ENCODE measurements around the gene TNP2. TPM values are rescaled to one million over a fixed set of nuclear protein-coding genes. Genes with fewer than 3 reads are reported as not detected.

TNP2 gene
- total RNA-seq (ENCODE audit: low replicate concordance), result not detected in 2 replicates

DNA sequence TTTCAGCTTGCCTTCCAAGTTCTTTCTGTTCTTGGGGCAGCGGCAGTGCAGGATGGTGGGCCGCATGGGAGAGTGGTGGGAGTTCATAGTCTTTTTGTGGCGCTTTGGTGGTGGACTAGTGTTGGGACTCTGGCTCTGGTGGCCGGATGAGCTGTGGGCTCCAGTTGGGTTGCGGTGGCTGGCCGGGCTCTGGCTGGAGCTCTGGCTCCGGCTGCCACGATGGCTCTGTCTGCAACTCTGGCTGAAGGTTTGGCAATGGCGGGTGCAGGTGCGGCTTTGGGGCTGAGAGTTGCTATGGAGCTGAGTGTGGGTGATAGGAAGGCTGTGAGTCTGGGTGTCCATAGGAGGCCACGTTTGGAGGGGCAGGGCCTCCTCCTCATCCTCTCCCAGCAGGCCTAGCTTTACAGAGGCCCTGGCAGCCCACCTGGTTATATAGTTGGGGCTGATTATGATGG, at the start of gene TNP2:
Gene TNP2 (minus strand): TSS at position 405 of the 455 bp plus-strand sequence. CDS start 63 bp downstream, at position 342.
- no peak for DNase-seq (ENCODE audit: low read depth)
- no peak within 1 kb of the TSS for H3K4me3 ChIP-seq (ENCODE audit: low read depth, low read length)
- TF ChIP-seq, protein P1, sequence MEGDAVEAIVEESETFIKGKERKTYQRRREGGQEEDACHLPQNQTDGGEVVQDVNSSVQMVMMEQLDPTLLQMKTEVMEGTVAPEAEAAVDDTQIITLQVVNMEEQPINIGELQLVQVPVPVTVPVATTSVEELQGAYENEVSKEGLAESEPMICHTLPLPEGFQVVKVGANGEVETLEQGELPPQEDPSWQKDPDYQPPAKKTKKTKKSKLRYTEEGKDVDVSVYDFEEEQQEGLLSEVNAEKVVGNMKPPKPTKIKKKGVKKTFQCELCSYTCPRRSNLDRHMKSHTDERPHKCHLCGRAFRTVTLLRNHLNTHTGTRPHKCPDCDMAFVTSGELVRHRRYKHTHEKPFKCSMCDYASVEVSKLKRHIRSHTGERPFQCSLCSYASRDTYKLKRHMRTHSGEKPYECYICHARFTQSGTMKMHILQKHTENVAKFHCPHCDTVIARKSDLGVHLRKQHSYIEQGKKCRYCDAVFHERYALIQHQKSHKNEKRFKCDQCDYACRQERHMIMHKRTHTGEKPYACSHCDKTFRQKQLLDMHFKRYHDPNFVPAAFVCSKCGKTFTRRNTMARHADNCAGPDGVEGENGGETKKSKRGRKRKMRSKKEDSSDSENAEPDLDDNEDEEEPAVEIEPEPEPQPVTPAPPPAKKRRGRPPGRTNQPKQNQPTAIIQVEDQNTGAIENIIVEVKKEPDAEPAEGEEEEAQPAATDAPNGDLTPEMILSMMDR (IDR thresholded peaks at IDR 0.05; ENCODE audit: insufficient read depth, low read length), result no peak

DNA sequence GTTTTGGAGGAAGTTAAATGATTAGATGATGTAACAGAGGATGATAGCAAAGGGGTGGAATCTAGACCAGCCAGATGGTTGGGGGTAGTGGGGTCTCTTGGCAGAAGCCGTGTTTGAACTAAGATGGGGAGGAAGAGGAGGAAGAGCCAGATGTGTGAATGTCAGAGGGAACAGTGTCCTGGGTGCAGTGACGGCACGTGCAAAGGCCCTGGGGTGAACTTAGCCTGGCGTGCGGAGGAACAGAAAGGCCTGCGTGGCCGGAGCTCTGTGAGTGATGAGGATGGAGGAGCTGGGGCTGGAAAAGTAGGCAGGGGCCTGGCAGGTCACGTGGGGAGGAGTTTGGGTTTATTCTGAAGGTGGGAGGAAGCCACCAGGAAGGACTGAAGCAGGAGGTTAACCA, 49.7 kb upstream of the TNP2 start:
- no peak for DNase-seq (ENCODE audit: low read depth)
- TF ChIP-seq, protein P1 (IDR thresholded peaks at IDR 0.05; ENCODE audit: insufficient read depth, low read length), result no peak
- H3K4me3 ChIP-seq (ENCODE audit: low read depth, low read length), result no peak overlapping the region

DNA sequence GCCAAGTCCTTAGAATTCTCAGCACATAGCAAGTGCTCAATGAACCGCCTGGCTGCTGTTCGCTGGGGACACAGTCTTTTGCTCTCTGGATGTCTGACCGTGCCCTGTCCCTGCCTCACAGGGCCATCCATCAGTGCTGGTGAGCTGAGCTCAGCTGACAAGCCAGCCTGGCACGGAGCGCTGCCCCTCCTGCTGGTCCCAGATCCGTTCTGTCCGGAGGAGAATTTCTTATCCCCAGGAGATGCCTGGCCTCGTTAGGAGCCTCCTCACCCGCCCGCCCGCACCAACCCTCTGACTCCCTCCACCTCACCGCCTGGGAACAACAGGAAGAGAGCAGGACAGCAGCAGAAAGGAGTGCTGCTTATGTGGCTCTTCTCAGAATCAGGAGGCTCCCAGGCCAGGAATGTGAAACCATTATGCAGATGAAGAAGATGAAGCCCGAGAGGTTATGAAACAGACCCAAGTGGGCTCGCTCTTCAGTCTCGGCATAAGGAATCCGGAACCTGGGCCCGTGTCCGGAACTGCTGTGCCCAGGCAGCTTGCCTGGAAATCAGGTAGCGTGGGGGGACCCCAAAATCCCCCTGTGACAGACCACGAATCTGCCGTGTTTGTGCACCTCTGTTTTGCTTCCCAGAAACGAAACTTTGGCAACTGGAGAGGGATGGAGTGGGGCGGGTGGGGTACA, 47.3 kb upstream of the TNP2 start:
- no peak overlapping the region for H3K4me3 ChIP-seq (ENCODE audit: low read depth, low read length)
- no peak for DNase-seq (ENCODE audit: low read depth)
- TF ChIP-seq, protein P1 (IDR thresholded peaks at IDR 0.05; ENCODE audit: insufficient read depth, low read length), result no peak

DNA sequence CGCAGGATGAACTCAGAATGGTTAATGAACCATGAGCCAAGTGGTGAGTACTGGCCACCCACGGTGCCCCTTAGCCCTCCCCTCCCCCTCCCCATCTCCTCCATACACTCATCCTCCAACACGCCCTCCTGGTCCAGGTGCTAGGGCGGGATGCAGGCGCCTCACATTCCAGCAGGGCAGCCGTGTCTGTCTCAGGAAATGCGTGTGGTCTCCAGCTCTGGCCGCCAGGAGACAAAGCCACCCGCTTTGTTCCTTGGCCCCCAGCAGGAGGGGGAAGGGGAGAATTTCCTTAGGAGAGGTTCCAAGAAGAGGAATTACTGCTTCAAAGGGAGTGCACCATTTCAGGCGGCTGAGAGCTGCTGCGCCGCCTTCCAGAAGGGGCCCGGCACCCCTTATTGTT, 46.4 kb upstream of the TNP2 start:
- TF ChIP-seq, protein P1 (IDR thresholded peaks at IDR 0.05; ENCODE audit: insufficient read depth, low read length), result no peak
- DNase-seq (ENCODE audit: low read depth), result no peak
- H3K4me3 ChIP-seq (ENCODE audit: low read depth, low read length), result no peak overlapping the region

DNA sequence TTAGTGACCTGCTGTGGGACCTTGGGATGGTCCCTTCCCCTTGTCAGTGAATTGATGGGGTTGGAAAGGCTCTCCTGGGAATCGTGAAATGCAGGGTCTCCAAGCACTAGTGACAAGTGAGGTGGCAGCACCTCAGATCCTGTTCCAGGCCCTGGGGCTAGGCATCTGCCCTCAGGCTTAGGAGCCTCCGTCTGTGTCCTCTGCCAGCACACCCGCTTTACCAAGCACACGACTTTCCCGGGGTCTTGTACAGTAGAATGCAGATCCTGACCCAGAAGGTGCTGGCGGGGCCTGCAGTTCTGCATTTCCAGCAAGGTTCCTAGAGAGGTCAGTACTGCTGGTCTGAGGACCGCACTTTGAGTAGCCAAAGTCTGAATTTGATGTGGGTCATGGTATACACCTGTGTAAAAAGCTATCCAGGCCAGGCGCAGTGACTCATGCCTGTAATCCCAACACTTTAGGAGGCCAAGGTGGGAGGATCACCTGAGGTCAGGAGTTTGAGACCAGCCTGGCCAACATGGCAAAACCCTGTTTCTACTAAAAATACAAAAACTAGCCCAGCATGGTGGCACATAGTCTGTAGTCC, 45.3 kb upstream of the TNP2 start:
- TF ChIP-seq, protein P1 (IDR thresholded peaks at IDR 0.05; ENCODE audit: insufficient read depth, low read length), result no peak
- no peak overlapping the region for H3K4me3 ChIP-seq (ENCODE audit: low read depth, low read length)
- DNase-seq (ENCODE audit: low read depth), result no peak

DNA sequence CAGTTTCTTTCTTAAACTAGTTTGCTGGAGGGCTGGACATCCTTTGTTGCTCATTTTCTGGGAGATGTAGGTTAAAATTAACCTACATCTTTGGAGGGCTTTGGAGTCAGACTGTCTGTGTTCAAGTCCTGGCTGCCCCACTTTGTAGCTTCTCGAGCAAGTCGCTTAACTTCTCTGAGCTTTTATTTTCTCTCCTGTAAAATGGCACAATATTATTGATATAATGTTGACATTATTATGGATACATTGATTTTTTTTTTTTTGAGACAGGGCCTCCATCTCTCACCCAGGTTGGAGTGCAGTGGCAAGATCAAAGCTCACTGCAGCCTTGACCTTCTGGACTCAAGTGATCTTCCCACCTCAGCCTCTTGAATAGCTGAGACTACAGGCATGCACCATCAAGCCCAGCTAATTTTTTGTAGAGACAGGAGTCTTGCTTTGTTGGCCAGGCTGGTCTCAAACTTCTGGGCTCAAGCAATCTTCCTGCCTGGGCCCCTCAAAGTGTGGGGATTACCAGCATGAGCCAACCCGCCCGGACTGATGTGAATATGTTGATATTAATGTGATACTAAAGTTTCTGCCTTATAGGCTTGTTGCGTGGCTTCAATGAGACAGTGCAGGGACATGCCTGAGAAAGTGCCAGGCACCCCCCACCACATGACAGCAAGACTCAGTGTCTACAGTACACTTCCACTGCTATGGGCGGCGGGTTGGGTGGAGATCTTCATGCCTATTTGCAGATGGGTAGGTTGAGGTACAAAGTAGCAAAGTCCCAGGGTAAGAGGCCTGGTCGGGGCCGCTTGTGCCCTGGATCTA, 44.6 kb upstream of the TNP2 start:
- no peak overlapping the region for H3K4me3 ChIP-seq (ENCODE audit: low read depth, low read length)
- DNase-seq (ENCODE audit: low read depth), result no peak
- TF ChIP-seq, protein P1 (IDR thresholded peaks at IDR 0.05; ENCODE audit: insufficient read depth, low read length), result no peak
